Pancreas (tissue), 10 donors: Measurements from ENCODE around the gene LAMA2. TPM values are rescaled to one million over a fixed set of nuclear protein-coding genes. Genes with fewer than 3 reads are reported as not detected.

ENCODE experiments used
- ATAC-seq, 4 donors: fragments of 200-7000 bp; cut with Tn5 transposase; one replicate each; pipeline versions ENCODE4 v1.8.0 to v1.9.1; 2020; ENCODE audit warnings: mild to moderate bottlenecking in 4 of 4, moderate library complexity in 4 of 4
- DNase-seq, 6 donors: peaks; one replicate each; pipeline ENCODE4 v3.0.0-alpha.2; 2020
- FAIRE-seq: peaks from 2 replicates; lab custom pipeline; 2012; peaks lifted over from hg19 to GRCh38; lab: Jason Lieb, UNC
- H3K27ac ChIP-seq, 4 donors: fragments of 200-600 bp; sonication (generic); 1 replicate in 3 of 4; 2 replicates in 1 of 4; pipeline versions ENCODE4 v1.5.0 to v1.8.0; 2020
- H3K27me3 ChIP-seq, 4 donors: fragments of 200-600 bp; one replicate each; pipeline ENCODE4 v1.8.0; 2021
- H3K36me3 ChIP-seq, 3 donors: fragments of 200-600 bp; sonication (generic) in 1 of 3; one replicate each; pipeline versions ENCODE4 v1.5.0 to v1.8.0; 2020 to 2021
- H3K4me1 ChIP-seq, 3 donors: fragments of 200-600 bp; one replicate each; pipeline ENCODE4 v1.8.0; 2021
- H3K4me3 ChIP-seq, 4 donors: fragments of 200-600 bp; sonication (generic) in 2 of 4; one replicate each; pipeline versions ENCODE4 v1.5.0 to v1.8.0; 2020 to 2021
- H3K9me3 ChIP-seq, 4 donors: fragments of 200-600 bp; one replicate each; pipeline ENCODE4 v1.8.0; 2021
- WGBS, 2 donors: extraction: QIAGEN DNeasy Blood & Tissue Kit; methylation state at CpG; one replicate each; pipeline ENCODE4 v1.1.7; 2013; 5-methylcytosine and 5-hydroxymethylcytosine counted together
- intact Hi-C, 3 donors: fragments of 100-400 bp; cut with DNase I; formaldehyde crosslinking; loops; one replicate each; pipeline versions ENCODE4 v1.11.1 to v1.14.2; 2022
- polyA plus RNA-seq, 2 donors: library from polyadenylated mRNA; stranded (reverse); fragments of 200-250 nt; gene quantifications; one replicate each; pipeline ENCODE4 v1.2.3, GENCODE V29; 2013
- total RNA-seq, 6 donors: library from RNA; stranded (reverse); fragmentation: NEBNext Ultra II Directional in 4 of 6; extraction: Animal tissue kit (Norgen Biotek cat#: 25700) in 4 of 6; gene quantifications; one replicate each; pipeline versions ENCODE4 v1.2.1 to v1.2.4, GENCODE V29; 2021 to 2023
- TF ChIP-seq, protein P1 (sequence below), 4 donors: fragments of 200-600 bp; sonication (generic) in 3 of 4; IDR thresholded peaks; one replicate each; pipeline versions ENCODE4 v1.5.0 to v1.8.0; 2021; ENCODE audit warnings: antibody characterized with exemption in 4 of 4
- donor health status: healthy with polysubstance abuse.
- donor health status: DM: no; HTN: no; CAD: no; lungs with moderate emphysema.
- donor health status: DM: no; HTN: no; CAD: no.
- donor health status: control.
- donor health status: control.
- donor health status: Bipolar disorder and iron deficiency.
- donor health status: DM: yes; HTN: yes; CAD: no.
- donor health status: DM: no; HTN: no; CAD: no.
- donor health status: DM: no; HTN: no; CAD: no.
- donor health status: DM: yes; HTN: yes; CAD: no.

The LAMA2 gene
- total and polyA plus RNA-seq, 8 donors: 1.2 to 26.2 (median 6.2) TPM

DNA sequence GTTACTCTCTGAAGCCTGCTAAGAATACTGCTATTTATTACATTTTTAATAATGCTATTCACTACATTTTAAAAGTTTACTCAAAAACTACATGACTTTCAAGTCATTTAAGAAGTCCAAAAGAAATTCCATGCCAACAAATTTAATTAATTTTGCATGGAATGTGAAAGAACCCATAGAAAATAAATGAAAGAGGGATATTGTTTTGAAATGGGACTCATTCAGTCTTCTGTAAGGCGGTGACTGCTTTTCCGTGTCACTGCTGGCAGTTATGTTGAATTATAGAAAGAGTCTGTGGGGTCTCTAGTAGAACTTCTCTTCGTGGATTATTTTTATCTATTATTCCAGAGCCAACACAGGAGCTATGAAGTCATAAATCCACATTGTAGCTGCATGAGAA lies 211.2 kb downstream of the LAMA2 start:
- Histone ChIP-seq H3K9me3 (no peaks in the 10 kb centered on the region), H3K36me3 (no peaks in the 10 kb centered on the region), H3K4me3 (no peak overlapping the region), H3K27ac (no peak overlapping the region), H3K27me3 (no peaks in the 10 kb centered on the region), H3K4me1 (no peaks in the 10 kb centered on the region)
- DNase-seq (no peak), ATAC-seq (no peak), FAIRE-seq (no peak)
- intact Hi-C loops: no loop called here
- TF ChIP-seq, protein P1, sequence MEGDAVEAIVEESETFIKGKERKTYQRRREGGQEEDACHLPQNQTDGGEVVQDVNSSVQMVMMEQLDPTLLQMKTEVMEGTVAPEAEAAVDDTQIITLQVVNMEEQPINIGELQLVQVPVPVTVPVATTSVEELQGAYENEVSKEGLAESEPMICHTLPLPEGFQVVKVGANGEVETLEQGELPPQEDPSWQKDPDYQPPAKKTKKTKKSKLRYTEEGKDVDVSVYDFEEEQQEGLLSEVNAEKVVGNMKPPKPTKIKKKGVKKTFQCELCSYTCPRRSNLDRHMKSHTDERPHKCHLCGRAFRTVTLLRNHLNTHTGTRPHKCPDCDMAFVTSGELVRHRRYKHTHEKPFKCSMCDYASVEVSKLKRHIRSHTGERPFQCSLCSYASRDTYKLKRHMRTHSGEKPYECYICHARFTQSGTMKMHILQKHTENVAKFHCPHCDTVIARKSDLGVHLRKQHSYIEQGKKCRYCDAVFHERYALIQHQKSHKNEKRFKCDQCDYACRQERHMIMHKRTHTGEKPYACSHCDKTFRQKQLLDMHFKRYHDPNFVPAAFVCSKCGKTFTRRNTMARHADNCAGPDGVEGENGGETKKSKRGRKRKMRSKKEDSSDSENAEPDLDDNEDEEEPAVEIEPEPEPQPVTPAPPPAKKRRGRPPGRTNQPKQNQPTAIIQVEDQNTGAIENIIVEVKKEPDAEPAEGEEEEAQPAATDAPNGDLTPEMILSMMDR (IDR thresholded peaks at IDR 0.05): no peak
- WGBS, 2 donors: 39 to 43% methylated on average over 3 of the region's 3 CpGs

DNA sequence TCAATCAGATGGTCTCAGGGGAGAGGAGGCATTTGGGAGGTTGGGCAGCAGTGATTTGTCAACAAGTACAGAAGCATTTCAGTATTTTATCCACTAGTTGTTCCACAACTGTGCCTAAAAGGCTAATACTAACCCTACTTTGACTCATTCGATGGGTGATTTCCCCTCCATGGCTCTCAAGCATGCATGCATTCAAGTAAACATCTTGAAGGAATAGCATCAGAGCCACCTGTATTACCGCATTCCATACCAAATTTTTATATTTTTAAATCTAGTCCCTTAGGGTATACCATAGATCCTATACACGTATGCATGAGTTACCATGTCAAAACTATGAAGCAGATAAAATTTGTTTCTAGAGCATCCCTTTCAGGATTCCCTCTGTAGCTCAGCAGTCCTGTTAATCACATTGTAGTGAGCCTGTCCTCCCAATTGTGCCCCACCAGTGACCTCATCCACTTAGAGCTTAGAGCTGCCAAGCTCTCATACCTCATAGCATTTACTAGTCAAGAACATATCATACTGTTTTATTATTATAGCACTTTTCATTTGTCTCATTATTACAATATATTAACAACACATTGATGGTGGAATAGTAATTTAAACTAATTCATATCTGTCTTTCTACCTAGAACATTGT lies 213.8 kb downstream of the LAMA2 start:
- no peak for FAIRE-seq
- H3K27ac ChIP-seq: no peak overlapping the region

DNA sequence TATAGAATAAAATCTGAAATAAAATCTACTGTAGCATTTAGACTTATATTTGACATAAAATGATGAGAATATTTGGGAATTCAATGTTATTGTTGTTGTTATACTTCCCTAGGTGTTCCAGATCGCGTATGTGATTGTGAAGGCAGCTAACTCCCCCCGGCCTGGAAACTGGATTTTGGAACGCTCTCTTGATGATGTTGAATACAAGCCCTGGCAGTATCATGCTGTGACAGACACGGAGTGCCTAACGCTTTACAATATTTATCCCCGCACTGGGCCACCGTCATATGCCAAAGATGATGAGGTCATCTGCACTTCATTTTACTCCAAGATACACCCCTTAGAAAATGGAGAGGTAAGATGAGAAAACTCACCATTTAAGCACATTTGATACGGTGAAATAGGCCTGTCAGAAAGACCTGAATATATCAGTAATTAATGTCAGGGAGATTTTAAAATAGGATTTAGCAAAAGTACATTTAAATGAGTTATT lies 215.2 kb downstream of the LAMA2 start:
- no peaks in the 10 kb centered on the region for H3K4me1 ChIP-seq
- H3K36me3 ChIP-seq: no peaks in the 10 kb centered on the region
- no peak for ATAC-seq
- intact Hi-C loops: no loop called here
- DNase-seq: no peak
- no peak for FAIRE-seq
- H3K27ac ChIP-seq: no peak overlapping the region
- no peaks in the 10 kb centered on the region for H3K9me3 ChIP-seq
- H3K4me3 ChIP-seq: no peak overlapping the region
- TF ChIP-seq, protein P1 (IDR thresholded peaks at IDR 0.05): no peak
- no peaks in the 10 kb centered on the region for H3K27me3 ChIP-seq
- WGBS, 2 donors: 78 to 84% methylated on average over 9 of the region's 9 CpGs

More for the DNA sequence above, 213.8 kb downstream of the LAMA2 start:
- TF ChIP-seq, protein P1 (IDR thresholded peaks at IDR 0.05): no peak
- H3K9me3 ChIP-seq: no peaks in the 10 kb centered on the region
- DNase-seq (no peak), ATAC-seq (no peak)
- H3K36me3 ChIP-seq: no peaks in the 10 kb centered on the region
- intact Hi-C loops: no loop called here
- H3K27me3 ChIP-seq: no peaks in the 10 kb centered on the region
- 61 to 76% methylated on average over 3 of the region's 3 CpGs for WGBS, 2 donors
- no peaks in the 10 kb centered on the region for H3K4me1 ChIP-seq
- H3K4me3 ChIP-seq: no peak overlapping the region

DNA sequence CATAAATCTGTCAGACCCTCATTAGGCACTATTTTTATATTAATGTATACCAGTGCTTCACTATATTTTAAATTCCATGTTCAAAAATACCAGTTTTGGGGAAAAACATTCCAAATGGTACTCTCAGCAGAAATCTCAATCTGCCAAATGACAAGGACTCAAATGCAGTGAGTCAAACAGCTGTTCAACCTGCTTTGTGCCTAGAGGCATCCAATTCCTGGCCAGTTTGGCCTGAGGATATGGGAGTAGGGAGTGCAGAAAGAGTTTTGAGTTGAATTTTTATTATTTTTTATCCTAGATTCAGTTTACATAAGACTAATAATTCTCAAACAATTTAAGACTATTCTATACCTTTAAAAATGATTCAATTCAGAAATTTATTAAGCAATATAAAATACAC lies 216.8 kb downstream of the LAMA2 start:
- FAIRE-seq (no peak), DNase-seq (no peak), ATAC-seq (no peak)
- intact Hi-C loops: no loop called here
- no peak overlapping the region for H3K4me3 ChIP-seq
- TF ChIP-seq, protein P1 (IDR thresholded peaks at IDR 0.05): no peak
- H3K9me3 ChIP-seq: no peaks in the 10 kb centered on the region
- H3K36me3 ChIP-seq: no peaks in the 10 kb centered on the region
- no peaks in the 10 kb centered on the region for H3K4me1 ChIP-seq
- H3K27ac ChIP-seq: no peak overlapping the region
- no peaks in the 10 kb centered on the region for H3K27me3 ChIP-seq

DNA sequence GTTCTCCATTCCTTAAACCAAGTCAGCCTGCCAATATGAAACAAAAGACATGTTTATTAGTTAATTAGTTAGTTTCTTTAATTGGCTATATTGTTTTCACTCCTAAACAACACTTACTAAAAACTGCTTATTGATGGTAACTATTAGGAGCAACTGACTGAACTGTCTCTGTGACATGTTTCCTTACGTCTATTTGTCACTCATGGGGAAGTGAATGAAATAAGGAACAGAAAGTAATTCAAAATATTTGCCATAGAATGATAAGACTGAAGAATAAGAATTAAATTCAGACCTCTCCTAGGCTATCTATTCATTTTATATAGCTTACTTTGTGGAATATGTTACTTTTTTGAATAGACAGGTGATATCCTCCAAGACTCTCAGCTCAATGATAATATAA lies 217.2 kb downstream of the LAMA2 start:
- TF ChIP-seq, protein P1 (IDR thresholded peaks at IDR 0.05): no peak

More for the DNA sequence above, 217.2 kb downstream of the LAMA2 start:
- ATAC-seq (no peak), DNase-seq (no peak), FAIRE-seq (no peak)
- Histone ChIP-seq H3K4me1 (no peaks in the 10 kb centered on the region), H3K4me3 (no peak overlapping the region), H3K36me3 (no peaks in the 10 kb centered on the region), H3K27ac (no peak overlapping the region), H3K27me3 (no peaks in the 10 kb centered on the region), H3K9me3 (no peaks in the 10 kb centered on the region)
- 79% methylated on average over 1 of the region's 1 CpG for WGBS, 2 donors
- intact Hi-C loops: no loop called here
